ENCODE data around the gene IRAK2. TPM values are rescaled to one million over a fixed set of nuclear protein-coding genes. Genes with fewer than 3 reads are reported as not detected.

The IRAK2 gene
- total RNA-seq, 1 donor from 2014 or later, result 0.69 TPM

DNA sequence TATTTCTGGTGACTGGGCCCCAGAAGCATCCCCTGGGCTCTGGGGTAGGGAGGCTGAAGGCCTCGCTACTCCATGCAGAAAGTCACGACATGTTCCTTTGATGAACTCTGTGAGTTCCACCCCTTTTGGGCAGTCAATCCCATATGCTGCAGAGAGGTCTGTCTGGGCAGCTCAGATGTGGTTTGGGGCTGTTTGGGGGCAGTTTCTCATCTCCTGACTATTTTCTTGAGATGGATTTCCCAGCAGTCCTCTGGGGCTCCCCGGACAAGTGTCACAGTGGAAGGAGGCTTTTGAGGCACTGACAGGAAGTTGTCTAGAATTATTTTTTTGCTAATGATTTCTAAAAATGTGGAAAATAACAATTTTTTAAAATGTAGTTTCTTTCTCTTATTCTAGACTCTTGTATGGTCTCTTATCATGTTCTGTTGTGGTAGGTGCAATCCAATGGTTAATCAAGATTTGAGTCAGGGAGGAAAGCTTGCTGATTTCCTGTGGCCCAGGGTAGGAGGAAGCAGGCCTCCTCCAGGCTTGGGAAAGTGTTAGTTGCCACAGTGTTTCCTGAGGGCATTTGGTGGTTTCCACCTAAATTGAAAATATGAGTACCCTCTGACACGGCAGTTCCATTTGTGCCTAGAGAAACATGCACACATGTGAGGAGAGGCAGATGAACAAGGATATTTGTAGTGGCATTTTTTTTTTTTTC lies 63.7 kb downstream of the IRAK2 start:
- Mint-ChIP-seq H3K4me3 (no peak overlapping the region), H3K4me1 (peaks cover 5% of the 10 kb centered on the region), H3K27me3 (ENCODE audit: low read depth) (no peaks in the 10 kb centered on the region), H3K9me3 (no peaks in the 10 kb centered on the region), H3K36me3 (no peaks in the 10 kb centered on the region), H3K27ac (no peak overlapping the region)
- DNase-seq (ENCODE audit: low spot score in 2 of 2, unreplicated experiment in 2 of 2), result no peak
- TF ChIP-seq, protein P1, sequence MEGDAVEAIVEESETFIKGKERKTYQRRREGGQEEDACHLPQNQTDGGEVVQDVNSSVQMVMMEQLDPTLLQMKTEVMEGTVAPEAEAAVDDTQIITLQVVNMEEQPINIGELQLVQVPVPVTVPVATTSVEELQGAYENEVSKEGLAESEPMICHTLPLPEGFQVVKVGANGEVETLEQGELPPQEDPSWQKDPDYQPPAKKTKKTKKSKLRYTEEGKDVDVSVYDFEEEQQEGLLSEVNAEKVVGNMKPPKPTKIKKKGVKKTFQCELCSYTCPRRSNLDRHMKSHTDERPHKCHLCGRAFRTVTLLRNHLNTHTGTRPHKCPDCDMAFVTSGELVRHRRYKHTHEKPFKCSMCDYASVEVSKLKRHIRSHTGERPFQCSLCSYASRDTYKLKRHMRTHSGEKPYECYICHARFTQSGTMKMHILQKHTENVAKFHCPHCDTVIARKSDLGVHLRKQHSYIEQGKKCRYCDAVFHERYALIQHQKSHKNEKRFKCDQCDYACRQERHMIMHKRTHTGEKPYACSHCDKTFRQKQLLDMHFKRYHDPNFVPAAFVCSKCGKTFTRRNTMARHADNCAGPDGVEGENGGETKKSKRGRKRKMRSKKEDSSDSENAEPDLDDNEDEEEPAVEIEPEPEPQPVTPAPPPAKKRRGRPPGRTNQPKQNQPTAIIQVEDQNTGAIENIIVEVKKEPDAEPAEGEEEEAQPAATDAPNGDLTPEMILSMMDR (IDR thresholded peaks at IDR 0.05; ENCODE audit: unreplicated experiment), result no peak

DNA sequence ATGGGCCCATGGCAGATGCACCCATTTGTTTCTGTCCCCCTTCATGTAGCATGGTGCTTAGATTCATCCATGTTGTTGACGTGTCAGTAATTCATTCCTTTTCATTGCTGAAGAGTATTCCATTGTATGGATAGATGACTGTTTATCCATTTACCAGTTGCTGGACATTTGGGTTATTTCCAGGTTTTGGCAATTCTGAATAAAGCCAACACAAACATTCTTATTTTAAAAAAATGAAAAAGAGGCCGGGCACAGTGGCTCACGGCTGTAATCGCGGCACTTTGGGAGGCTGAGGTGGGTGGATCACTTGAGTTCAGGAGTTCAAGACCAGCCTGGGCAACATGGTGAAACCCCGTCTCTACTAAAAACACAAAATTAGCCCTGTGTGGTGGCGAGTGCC lies 64.9 kb downstream of the IRAK2 start:
- TF ChIP-seq, protein P1 (IDR thresholded peaks at IDR 0.05; ENCODE audit: unreplicated experiment), result no peak
- H3K27me3 Mint-ChIP-seq (ENCODE audit: low read depth), result no peaks in the 10 kb centered on the region

DNA sequence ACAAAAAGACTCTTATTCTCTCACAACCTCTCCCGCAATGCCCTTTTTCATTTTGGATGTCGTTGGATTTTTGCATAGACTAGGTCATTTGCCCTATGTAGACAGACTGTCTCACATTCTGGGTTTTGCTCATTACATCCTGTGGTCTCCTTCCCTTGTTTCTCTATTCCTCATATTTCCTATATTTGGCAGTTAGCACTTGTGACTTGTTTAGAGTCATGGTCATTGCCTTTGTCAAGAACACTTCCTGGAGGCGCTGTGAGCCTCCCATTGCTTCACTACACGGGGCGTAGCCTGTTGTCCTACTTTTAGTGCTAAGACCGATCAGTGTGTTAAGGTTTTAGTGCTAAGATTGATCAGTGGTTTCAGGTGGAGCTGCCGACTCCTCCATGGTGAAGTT lies 67.4 kb downstream of the IRAK2 start:
- Mint-ChIP-seq H3K4me1 (no peaks in the 10 kb centered on the region), H3K9me3 (no peaks in the 10 kb centered on the region), H3K4me3 (no peak overlapping the region), H3K27me3 (ENCODE audit: low read depth) (no peaks in the 10 kb centered on the region), H3K36me3 (no peaks in the 10 kb centered on the region), H3K27ac (no peak overlapping the region)
- no peak for DNase-seq (ENCODE audit: low spot score in 2 of 2, unreplicated experiment in 2 of 2)
- TF ChIP-seq, protein P1 (IDR thresholded peaks at IDR 0.05; ENCODE audit: unreplicated experiment), result no peak

More for the DNA sequence above, 64.9 kb downstream of the IRAK2 start:
- Mint-ChIP-seq H3K9me3 (no peaks in the 10 kb centered on the region), H3K27ac (no peak overlapping the region), H3K36me3 (no peaks in the 10 kb centered on the region), H3K4me3 (no peak overlapping the region), H3K4me1 (peaks cover 5% of the 10 kb centered on the region)
- no peak for DNase-seq (ENCODE audit: low spot score in 2 of 2, unreplicated experiment in 2 of 2)

DNA sequence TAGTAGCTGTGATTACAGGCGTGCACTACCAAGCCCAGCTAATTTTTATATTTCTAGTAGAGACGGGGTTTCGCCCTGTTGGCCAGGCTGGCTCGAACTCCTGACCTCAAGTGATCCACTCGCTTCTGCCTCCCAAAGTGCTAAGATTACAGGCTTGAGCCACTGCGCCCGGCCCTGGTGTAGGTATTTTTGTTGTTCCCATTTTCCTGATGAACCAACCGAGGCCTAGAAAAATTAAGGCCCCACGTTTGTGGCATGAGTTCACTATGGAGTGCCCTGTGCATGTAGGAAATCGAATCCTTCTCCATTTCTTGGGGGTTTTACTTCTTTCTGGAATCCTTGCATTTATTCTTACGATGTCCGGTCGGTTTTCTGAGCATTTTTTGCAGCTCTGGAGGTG lies 69.3 kb downstream of the IRAK2 start:
- TF ChIP-seq, protein P1 (IDR thresholded peaks at IDR 0.05; ENCODE audit: unreplicated experiment), result no peak
- H3K4me1 Mint-ChIP-seq, result no peaks in the 10 kb centered on the region
- H3K27ac Mint-ChIP-seq, result no peak overlapping the region
- no peaks in the 10 kb centered on the region for H3K36me3 Mint-ChIP-seq
- H3K9me3 Mint-ChIP-seq, result no peaks in the 10 kb centered on the region
- H3K4me3 Mint-ChIP-seq, result no peak overlapping the region
- no peak for DNase-seq (ENCODE audit: low spot score in 2 of 2, unreplicated experiment in 2 of 2)
- H3K27me3 Mint-ChIP-seq (ENCODE audit: low read depth), result no peaks in the 10 kb centered on the region

DNA sequence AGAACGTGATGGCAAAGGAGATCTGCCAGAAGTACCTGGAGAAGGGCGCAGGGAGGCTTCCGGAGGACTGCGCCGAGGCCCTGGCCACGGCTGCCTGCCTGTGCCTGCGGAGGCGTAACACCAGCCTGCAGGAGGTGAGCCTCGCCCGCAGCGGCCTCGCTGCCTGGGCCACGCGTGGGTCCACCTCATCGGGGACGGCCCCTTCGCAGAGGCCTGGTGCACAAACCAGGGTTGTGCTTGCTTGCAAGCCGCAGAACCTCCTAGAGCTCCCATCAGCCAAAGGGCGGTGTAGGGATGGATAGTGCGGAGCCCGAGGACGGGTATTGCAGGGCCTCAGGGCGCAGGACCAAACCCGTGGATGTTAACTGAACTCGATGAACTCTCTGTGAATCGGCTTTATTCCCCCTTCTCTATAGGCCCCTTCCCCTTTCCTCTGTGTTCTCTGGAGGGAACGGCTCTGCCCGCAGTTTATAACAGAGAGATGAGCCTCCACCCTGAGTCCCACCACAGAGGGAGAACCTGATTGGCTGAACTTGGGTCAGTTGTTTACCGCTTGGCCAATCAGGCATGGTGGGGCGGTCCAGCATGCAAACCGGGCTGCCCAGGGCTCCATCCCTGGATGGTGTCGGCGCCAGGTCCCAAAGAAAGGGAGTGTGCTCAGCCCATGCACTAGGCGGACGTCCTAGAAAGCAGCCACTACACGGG lies 70.0 kb downstream of the IRAK2 start:
- H3K27ac Mint-ChIP-seq, result no peak overlapping the region
- no peak overlapping the region for H3K4me3 Mint-ChIP-seq
- no peaks in the 10 kb centered on the region for H3K4me1 Mint-ChIP-seq
- TF ChIP-seq, protein P1 (IDR thresholded peaks at IDR 0.05; ENCODE audit: unreplicated experiment), result no peak
- DNase-seq (ENCODE audit: low spot score in 2 of 2, unreplicated experiment in 2 of 2), result no peak
- no peaks in the 10 kb centered on the region for H3K36me3 Mint-ChIP-seq
- H3K9me3 Mint-ChIP-seq, result no peaks in the 10 kb centered on the region
- no peaks in the 10 kb centered on the region for H3K27me3 Mint-ChIP-seq (ENCODE audit: low read depth)

All from mesothelial cell of epicardium (in vitro differentiated cells).